Cardiac septum (tissue), 1 donor: Measurements from ENCODE around the gene PIP5K1C. TPM values are rescaled to one million over a fixed set of nuclear protein-coding genes. Genes with fewer than 3 reads are reported as not detected.

Source experiments
- DNase-seq: peaks from one replicate; pipeline ENCODE4 v3.0.0-alpha.2; 2020; ENCODE audit warnings: low spot score
- intact Hi-C: fragments of 100-400 bp; cut with DNase I; formaldehyde crosslinking; loops from one replicate; pipeline ENCODE4 v1.14.0; 2022
- total RNA-seq: library from RNA; stranded (reverse); fragmentation: NEBNext Ultra II Directional; extraction: Animal tissue kit (Norgen Biotek cat#: 25700); gene quantifications from one replicate; pipeline ENCODE4 v1.2.1, GENCODE V29; 2021
- donor health status: DM: no; HTN: no; CAD: no.

The PIP5K1C gene
- total RNA-seq, 1 donor from 2014 or later = 38.2 TPM

GRCh38 chr19:3682286-3682685 lies 18.0 kb downstream of the PIP5K1C start:
- no peak for DNase-seq
- intact Hi-C loops = no loop called here

GRCh38 chr19:3680939-3681338 lies 19.3 kb downstream of the PIP5K1C start:
- no peak for DNase-seq
- intact Hi-C loops = no loop called here

- intact Hi-C loops = no loop called here
Measured at GRCh38 chr19:3679581-3679980, 20.7 kb downstream of the PIP5K1C start.

GRCh38 chr19:3679138-3679537 lies 21.1 kb downstream of the PIP5K1C start:
- no peak for DNase-seq
- intact Hi-C loops = no loop called here

More at GRCh38 chr19:3679581-3679980, 20.7 kb downstream of the PIP5K1C start:
- no peak for DNase-seq

GRCh38 chr19:3678188-3678587 lies 22.1 kb downstream of the PIP5K1C start:
- no peak for DNase-seq
- intact Hi-C loops = no loop called here

GRCh38 chr19:3674784-3675543 lies 25.3 kb downstream of the PIP5K1C start:
- DNase-seq = no peak
- intact Hi-C loops = no loop called here

- DNase-seq = no peak
- intact Hi-C loops = no loop called here
Measured at GRCh38 chr19:3673506-3674439, 26.5 kb downstream of the PIP5K1C start.

- intact Hi-C loops = loop anchor here (1.0 kb wide), 1 partner anchor 25 kb away; no protein-coding TSS in a partner anchor
- DNase-seq = no peak
Measured at GRCh38 chr19:3672993-3673392, 27.3 kb downstream of the PIP5K1C start.

- no peak for DNase-seq
- intact Hi-C loops = loop anchor here (1.0 kb wide), 1 partner anchor 26 kb away; no protein-coding TSS in a partner anchor
Measured at GRCh38 chr19:3672575-3672948, 27.7 kb downstream of the PIP5K1C start.

GRCh38 chr19:3671680-3672574 lies 28.3 kb downstream of the PIP5K1C start:
- intact Hi-C loops = loop anchor here (1.0 kb wide), 1 partner anchor 26 kb away; no protein-coding TSS in a partner anchor
- DNase-seq = no peak

GRCh38 chr19:3670796-3671679 lies 29.2 kb downstream of the PIP5K1C start:
- intact Hi-C loops = no loop called here
- peak; percentile 90 for DNase-seq

GRCh38 chr19:3669947-3670795 lies 30.1 kb downstream of the PIP5K1C start:
- DNase-seq = peak; percentile 84
- intact Hi-C loops = loop anchor here (5.0 kb wide), 1 partner anchor 537 kb away; no protein-coding TSS in a partner anchor

- intact Hi-C loops = loop anchor here (5.0 kb wide), 1 partner anchor 538 kb away; no protein-coding TSS in a partner anchor
- DNase-seq = no peak
Measured at GRCh38 chr19:3669082-3669946, 31.0 kb downstream of the PIP5K1C start.

- intact Hi-C loops = loop anchor here (5.0 kb wide), 1 partner anchor 539 kb away; no protein-coding TSS in a partner anchor
- no peak for DNase-seq
Measured at GRCh38 chr19:3668331-3669081, 31.8 kb downstream of the PIP5K1C start.

GRCh38 chr19:3667766-3668165 lies 32.5 kb downstream of the PIP5K1C start:
- no peak for DNase-seq
- intact Hi-C loops = loop anchor here (2.0 to 5.0 kb wide), 2 partner anchors 33 to 540 kb away; partner anchors contain the start of gene PIP5K1C
